Stimulated activated naive CD8-positive, alpha-beta T cell treated with anti-CD3 and anti-CD28 coated beads, Interleukin-15, Interleukin-2, amounts not matched to agents 100 ng/mL and 50 ng/mL, for 24 hours (primary cell): ENCODE measurements around the gene EFHC1.

ENCODE experiments used
- H3K27ac Mint-ChIP-seq: one replicate; pipeline ENCODE4 v1.8.0; 2021; ENCODE audit warnings: mild to moderate bottlenecking, mixed read lengths
- H3K27me3 Mint-ChIP-seq: one replicate; pipeline ENCODE4 v1.8.0; 2021; ENCODE audit warnings: mixed read lengths
- H3K36me3 Mint-ChIP-seq: one replicate; pipeline ENCODE4 v1.8.0; 2021; ENCODE audit warnings: low read depth, mixed read lengths
- H3K4me1 Mint-ChIP-seq: one replicate; pipeline ENCODE4 v1.8.0; 2021; ENCODE audit warnings: low read depth, mixed read lengths
- H3K4me3 Mint-ChIP-seq: one replicate; pipeline ENCODE4 v1.8.0; 2021; ENCODE audit warnings: mild to moderate bottlenecking, mixed read lengths
- H3K9me3 Mint-ChIP-seq: one replicate; pipeline ENCODE4 v1.8.0; 2021; ENCODE audit warnings: mixed read lengths

The EFHC1 gene

GRCh38 chr6:52522151-52522626 lies 102.0 kb downstream of the EFHC1 start:
- no peak overlapping the region for H3K4me3 Mint-ChIP-seq
- H3K27ac Mint-ChIP-seq: no peak overlapping the region
- H3K9me3 Mint-ChIP-seq: no peaks in the 10 kb centered on the region
- no peaks in the 10 kb centered on the region for H3K27me3 Mint-ChIP-seq
- no peaks in the 10 kb centered on the region for H3K36me3 Mint-ChIP-seq
- H3K4me1 Mint-ChIP-seq: peaks cover 7% of the 10 kb centered on the region

- no peaks in the 10 kb centered on the region for H3K36me3 Mint-ChIP-seq
- no peak overlapping the region for H3K27ac Mint-ChIP-seq
- no peaks in the 10 kb centered on the region for H3K27me3 Mint-ChIP-seq
- no peaks in the 10 kb centered on the region for H3K9me3 Mint-ChIP-seq
- no peak overlapping the region for H3K4me3 Mint-ChIP-seq
- peaks cover 3% of the 10 kb centered on the region for H3K4me1 Mint-ChIP-seq
Observed at GRCh38 chr6:52522655-52523054, 102.5 kb downstream of the EFHC1 start.

- Mint-ChIP-seq H3K27me3 (no peaks in the 10 kb centered on the region), H3K4me3 (no peak overlapping the region), H3K9me3 (no peaks in the 10 kb centered on the region), H3K4me1 (no peaks in the 10 kb centered on the region), H3K36me3 (no peaks in the 10 kb centered on the region), H3K27ac (no peak overlapping the region)
Observed at GRCh38 chr6:52523378-52524142, 103.4 kb downstream of the EFHC1 start.

GRCh38 chr6:52524918-52525317 lies 104.8 kb downstream of the EFHC1 start:
- Mint-ChIP-seq H3K27me3 (no peaks in the 10 kb centered on the region), H3K4me3 (no peak overlapping the region), H3K9me3 (no peaks in the 10 kb centered on the region), H3K4me1 (no peaks in the 10 kb centered on the region), H3K36me3 (no peaks in the 10 kb centered on the region), H3K27ac (no peak overlapping the region)

- H3K27ac Mint-ChIP-seq: no peak overlapping the region
- H3K36me3 Mint-ChIP-seq: no peaks in the 10 kb centered on the region
- no peaks in the 10 kb centered on the region for H3K9me3 Mint-ChIP-seq
- no peaks in the 10 kb centered on the region for H3K4me1 Mint-ChIP-seq
- H3K4me3 Mint-ChIP-seq: no peak overlapping the region
- no peaks in the 10 kb centered on the region for H3K27me3 Mint-ChIP-seq
Observed at GRCh38 chr6:52526634-52527033, 106.5 kb downstream of the EFHC1 start.

GRCh38 chr6:52527436-52527835 lies 107.3 kb downstream of the EFHC1 start:
- H3K4me3 Mint-ChIP-seq: no peak overlapping the region
- H3K27ac Mint-ChIP-seq: no peak overlapping the region

GRCh38 chr6:52529311-52529710 lies 109.2 kb downstream of the EFHC1 start:
- Mint-ChIP-seq H3K36me3 (no peaks in the 10 kb centered on the region), H3K4me1 (no peaks in the 10 kb centered on the region), H3K4me3 (no peak overlapping the region), H3K27me3 (no peaks in the 10 kb centered on the region), H3K9me3 (no peaks in the 10 kb centered on the region), H3K27ac (no peak overlapping the region)

More at GRCh38 chr6:52527436-52527835, 107.3 kb downstream of the EFHC1 start:
- no peaks in the 10 kb centered on the region for H3K36me3 Mint-ChIP-seq
- no peaks in the 10 kb centered on the region for H3K9me3 Mint-ChIP-seq
- no peaks in the 10 kb centered on the region for H3K4me1 Mint-ChIP-seq
- no peaks in the 10 kb centered on the region for H3K27me3 Mint-ChIP-seq

- Mint-ChIP-seq H3K36me3 (peaks cover 6% of the 10 kb centered on the region), H3K4me3 (no peak overlapping the region), H3K4me1 (peaks cover 8% of the 10 kb centered on the region), H3K27me3 (no peaks in the 10 kb centered on the region), H3K9me3 (no peaks in the 10 kb centered on the region), H3K27ac (no peak overlapping the region)
Observed at GRCh38 chr6:52530351-52530750, 110.2 kb downstream of the EFHC1 start.

- Mint-ChIP-seq H3K4me1 (peaks cover 18% of the 10 kb centered on the region), H3K36me3 (peaks cover 6% of the 10 kb centered on the region), H3K4me3 (no peak overlapping the region), H3K27ac (no peak overlapping the region), H3K27me3 (no peaks in the 10 kb centered on the region), H3K9me3 (no peaks in the 10 kb centered on the region)
Observed at GRCh38 chr6:52531396-52531795, 111.3 kb downstream of the EFHC1 start.

GRCh38 chr6:52531834-52532233 lies 111.7 kb downstream of the EFHC1 start:
- H3K36me3 Mint-ChIP-seq: peaks cover 6% of the 10 kb centered on the region
- no peaks in the 10 kb centered on the region for H3K27me3 Mint-ChIP-seq

GRCh38 chr6:52532457-52532856 lies 112.3 kb downstream of the EFHC1 start:
- no peaks in the 10 kb centered on the region for H3K27me3 Mint-ChIP-seq
- no peak overlapping the region for H3K4me3 Mint-ChIP-seq
- peaks cover 6% of the 10 kb centered on the region for H3K36me3 Mint-ChIP-seq
- H3K4me1 Mint-ChIP-seq: peaks cover 29% of the 10 kb centered on the region
- H3K27ac Mint-ChIP-seq: no peak overlapping the region
- no peaks in the 10 kb centered on the region for H3K9me3 Mint-ChIP-seq

More at GRCh38 chr6:52531834-52532233, 111.7 kb downstream of the EFHC1 start:
- Mint-ChIP-seq H3K9me3 (no peaks in the 10 kb centered on the region), H3K4me1 (peaks cover 22% of the 10 kb centered on the region), H3K4me3 (no peak overlapping the region), H3K27ac (no peak overlapping the region)

GRCh38 chr6:52533491-52533890 lies 113.3 kb downstream of the EFHC1 start:
- no peak overlapping the region for H3K27ac Mint-ChIP-seq
- H3K9me3 Mint-ChIP-seq: no peaks in the 10 kb centered on the region
- no peaks in the 10 kb centered on the region for H3K27me3 Mint-ChIP-seq
- no peak overlapping the region for H3K4me3 Mint-ChIP-seq
- H3K36me3 Mint-ChIP-seq: peaks cover 6% of the 10 kb centered on the region
- peaks cover 38% of the 10 kb centered on the region for H3K4me1 Mint-ChIP-seq

- Mint-ChIP-seq H3K9me3 (no peaks in the 10 kb centered on the region), H3K36me3 (peaks cover 6% of the 10 kb centered on the region), H3K27ac (no peak overlapping the region), H3K4me3 (no peak overlapping the region), H3K27me3 (no peaks in the 10 kb centered on the region), H3K4me1 (peaks cover 38% of the 10 kb centered on the region)
Observed at GRCh38 chr6:52534363-52534762, 114.2 kb downstream of the EFHC1 start.

GRCh38 chr6:52534966-52535390 lies 114.8 kb downstream of the EFHC1 start:
- no peak overlapping the region for H3K4me3 Mint-ChIP-seq
- peaks cover 40% of the 10 kb centered on the region for H3K4me1 Mint-ChIP-seq
- no peaks in the 10 kb centered on the region for H3K27me3 Mint-ChIP-seq
- H3K27ac Mint-ChIP-seq: peak overlapping the region; percentile 23
- H3K36me3 Mint-ChIP-seq: peaks cover 6% of the 10 kb centered on the region
- no peaks in the 10 kb centered on the region for H3K9me3 Mint-ChIP-seq

GRCh38 chr6:52535711-52536423 lies 115.7 kb downstream of the EFHC1 start:
- H3K27ac Mint-ChIP-seq: peak overlapping the region; percentile 73
- no peaks in the 10 kb centered on the region for H3K27me3 Mint-ChIP-seq
- peaks cover 40% of the 10 kb centered on the region for H3K4me1 Mint-ChIP-seq
- peaks cover 6% of the 10 kb centered on the region for H3K36me3 Mint-ChIP-seq
- H3K4me3 Mint-ChIP-seq: no peak overlapping the region
- no peaks in the 10 kb centered on the region for H3K9me3 Mint-ChIP-seq
